ENCODE results near the gene ARX.

Gene ARX

DNA sequence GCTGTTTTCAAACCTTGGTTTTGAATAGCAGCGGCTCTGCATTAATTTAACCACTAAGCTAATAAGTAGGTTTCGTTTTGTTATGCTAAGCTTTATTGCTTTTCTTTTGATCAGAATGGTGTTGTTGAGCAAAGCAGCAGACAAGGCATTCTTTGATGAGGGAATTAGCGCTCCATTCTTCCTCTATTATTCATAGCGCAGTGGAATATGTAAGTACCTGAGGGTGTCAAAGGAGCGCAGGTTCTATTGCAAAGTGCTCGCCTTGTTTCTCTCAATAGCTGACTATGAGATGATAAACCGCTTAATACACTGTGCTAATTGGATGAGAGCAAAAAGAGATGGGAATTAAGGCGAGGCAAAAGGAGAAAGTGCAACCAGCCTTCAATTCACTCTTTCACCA, 16.3 kb downstream of the ARX start:
- DNase-seq = no peak

DNA sequence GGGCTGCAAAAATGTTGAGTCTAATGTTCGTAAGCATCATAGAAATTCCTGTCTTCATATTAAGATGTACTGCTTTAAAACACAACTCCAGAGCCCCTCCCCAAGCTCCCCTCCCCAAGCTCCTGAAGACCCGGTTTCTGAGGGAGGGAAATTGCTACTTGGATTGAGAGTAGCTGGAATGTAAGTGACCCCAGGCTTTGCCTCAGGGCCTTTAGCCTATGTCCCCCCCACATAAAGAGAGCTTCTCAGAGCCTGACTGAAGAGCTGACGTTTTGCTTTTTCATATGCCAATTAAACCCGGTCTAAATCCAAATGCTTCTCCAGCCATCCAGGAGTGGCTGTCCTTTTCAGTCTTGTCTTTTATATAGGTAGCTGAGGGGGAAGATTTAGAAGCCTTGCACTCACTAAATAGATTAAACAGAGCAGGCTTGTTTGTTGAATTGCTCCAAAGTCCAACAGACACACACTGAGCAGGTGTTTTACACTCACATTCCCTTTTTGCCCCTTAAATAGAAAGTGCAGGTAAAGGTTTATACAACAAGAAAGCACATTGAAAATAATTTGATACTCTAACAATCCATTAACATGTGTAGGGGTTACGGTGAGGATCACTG, 19.6 kb downstream of the ARX start:
- DNase-seq = no peak

DNA sequence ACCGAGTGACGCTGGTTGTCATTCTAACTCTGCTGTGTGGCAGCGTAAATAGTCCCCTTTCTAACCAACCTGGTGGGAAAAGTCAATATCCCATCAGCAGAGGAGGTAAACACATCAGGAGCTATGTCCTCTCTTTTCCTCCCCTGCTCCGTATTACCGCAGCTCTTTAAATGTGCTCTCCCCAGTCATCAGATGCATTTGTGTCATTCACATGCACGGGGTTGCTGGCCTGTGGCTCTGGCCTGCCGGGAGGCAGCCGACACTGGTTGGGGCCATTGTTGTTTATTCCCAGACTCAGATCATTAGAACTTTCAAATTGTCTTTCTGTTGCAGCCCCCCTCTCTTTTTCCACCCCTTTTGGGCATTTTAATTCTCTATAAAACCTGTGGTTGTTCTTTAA, 21.9 kb downstream of the ARX start:
- DNase-seq = no peak

DNA sequence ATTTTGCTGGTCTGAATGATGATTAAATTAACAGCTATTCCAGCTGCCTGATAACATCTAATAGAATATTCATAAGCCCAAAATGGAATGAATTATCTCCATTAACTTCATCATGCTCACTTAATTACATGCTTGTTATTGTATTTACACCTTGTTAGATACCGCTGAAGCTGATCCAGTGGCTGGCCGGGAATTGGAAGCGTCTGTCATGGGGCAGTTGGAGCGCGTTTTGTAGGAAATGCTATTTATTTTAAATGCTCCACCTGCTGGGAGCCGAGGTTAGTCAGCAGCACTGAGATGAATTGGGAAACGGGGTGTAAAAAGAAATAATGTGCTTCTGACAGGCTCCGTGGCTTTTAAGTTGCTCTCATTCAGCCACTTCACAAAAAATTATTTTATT, 25.2 kb downstream of the ARX start:
- no peak for DNase-seq

DNA sequence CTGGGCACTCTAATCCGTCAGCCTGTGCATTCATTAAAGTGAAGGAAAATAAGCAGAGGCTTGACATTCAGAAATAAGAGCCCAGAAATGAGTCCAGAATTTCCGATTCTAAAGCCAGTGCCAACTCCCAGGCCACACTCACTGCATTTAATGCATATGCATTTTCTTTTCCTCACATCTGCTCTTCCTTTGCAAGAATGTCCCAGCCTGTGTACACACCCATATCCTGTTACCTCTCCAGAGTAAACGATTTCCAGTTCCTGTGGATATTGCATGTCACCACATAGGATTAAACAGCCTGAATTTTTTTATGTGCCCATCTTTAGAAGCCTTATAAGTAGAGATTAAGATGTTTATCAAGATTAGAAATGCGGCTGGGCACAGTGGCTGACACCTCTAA, 27.5 kb downstream of the ARX start:
- DNase-seq = no peak

DNA sequence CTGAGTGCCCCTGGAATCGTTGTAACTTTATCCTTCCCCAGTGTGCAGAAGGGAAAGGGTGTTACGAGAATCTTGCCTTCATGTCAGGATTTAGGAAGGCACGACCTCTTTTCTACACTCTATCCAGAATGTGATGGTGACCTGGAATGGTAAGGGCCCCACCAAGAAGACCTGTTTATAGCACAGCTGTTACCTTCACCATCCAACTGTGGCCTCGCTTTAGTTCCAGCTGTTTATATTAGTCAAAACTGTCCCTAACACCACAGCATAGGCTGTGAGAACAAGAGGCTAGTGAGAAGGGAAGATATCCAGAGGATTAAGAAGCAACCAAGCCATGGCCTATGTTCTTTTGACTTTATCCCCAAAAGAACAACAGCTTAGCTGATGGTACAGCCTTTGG, 28.0 kb downstream of the ARX start:
- DNase-seq = no peak

DNA sequence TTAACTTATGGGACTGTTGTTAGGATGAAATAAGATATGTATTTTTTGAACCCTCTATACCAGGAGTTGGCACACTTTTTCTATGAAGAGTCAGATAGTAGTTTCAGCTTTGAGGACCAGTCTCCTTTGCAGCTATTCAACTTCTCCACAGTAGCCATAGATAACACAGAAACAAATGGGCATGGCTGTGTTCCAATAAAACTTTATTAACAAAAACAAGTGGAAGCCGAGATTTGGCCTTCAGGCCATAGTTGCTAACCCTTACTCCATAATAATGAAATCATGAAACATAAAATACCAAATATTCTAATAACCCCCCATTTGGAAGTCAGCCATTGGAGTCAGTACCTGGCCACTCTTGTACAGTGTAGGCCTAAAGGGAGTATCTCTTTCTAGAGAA, 30.6 kb downstream of the ARX start:
- no peak for DNase-seq

DNA sequence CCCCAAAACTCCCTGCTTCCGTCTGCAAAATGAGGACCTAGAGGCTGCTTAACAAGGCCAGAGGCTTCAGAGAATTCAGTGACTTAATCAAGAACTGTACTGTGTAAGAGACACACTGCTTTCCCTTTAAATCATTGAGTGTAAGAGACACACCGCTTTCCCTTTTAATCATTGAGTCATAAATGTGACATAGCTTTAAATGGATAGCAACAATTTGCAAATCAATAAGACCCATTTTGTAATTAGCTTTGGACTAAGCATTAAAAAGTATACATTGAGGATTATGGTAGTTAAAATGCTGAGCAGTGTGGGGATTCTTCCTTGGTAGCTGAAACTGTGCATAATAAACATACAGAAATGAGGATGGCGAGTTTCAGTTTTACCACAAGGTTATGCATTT, 31.8 kb downstream of the ARX start:
- no peak for DNase-seq

DNA sequence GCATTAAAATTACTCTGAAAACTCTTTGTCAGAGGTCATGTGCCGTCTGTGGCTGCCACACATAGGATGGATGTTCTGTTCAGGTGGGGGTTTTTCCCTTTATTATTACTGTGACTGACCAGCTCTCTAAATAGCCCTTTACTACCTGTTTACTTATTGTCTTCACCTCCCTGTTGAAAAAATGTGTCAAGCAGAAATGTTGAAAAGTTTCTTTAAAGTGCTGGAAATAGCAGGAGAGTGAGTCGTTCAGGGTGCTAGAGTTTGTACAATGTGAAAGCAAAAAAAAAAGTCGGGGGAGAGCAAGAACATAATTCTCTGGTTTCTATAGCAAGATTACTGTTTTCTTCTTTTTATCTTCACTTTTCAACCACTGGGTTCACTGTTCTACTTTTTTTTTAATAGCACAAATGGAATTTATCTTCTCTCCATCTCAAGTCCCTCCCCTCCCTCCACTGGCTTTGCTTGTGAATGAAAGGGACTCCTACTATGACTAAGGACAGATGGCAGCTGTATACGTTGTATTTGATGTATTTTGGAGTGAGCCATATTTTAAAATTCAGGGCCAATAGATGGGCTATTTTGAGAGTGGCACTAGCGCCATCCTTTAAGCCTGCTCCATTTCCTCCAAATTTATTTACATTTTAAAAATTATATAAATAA, 33.3 kb downstream of the ARX start:
- DNase-seq = no peak

DNA sequence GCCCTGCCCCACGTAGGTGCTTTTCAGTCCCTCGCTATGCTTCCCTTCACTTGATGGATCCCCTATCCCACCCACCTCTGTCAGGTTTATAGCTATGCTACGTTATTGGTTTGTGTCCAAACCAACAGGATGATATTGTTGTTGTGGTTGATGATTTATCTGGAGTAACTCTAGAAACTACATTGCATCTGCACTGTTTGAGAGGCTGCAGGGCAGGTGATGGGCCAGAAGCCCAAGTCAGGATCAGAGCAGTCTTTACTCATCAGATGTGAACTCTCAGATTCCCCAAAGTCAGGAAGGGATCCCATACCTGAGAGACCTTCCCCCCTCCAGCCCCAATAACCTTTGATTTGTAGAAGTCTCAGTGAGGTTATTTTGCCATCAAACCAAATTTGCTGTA, 34.7 kb downstream of the ARX start:
- DNase-seq = no peak

DNA sequence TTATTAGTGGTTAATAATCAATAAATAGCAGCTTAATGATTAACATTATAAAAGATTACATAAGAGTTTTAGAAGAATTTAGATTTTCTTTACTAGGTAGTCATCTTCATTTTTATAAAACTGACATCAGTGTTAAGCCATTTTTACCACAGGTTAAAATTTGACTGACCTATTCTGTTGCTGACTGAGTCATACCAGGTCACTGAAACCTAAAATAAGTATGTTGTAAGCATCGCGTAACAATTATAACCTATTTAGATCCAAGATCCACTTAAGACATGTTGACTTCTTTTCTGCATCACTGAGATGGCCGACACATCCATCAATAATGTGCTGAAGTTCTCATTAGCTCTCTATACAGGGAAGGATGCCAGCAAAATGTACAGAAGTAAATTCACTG, 36.7 kb downstream of the ARX start:
- no peak for DNase-seq

DNA sequence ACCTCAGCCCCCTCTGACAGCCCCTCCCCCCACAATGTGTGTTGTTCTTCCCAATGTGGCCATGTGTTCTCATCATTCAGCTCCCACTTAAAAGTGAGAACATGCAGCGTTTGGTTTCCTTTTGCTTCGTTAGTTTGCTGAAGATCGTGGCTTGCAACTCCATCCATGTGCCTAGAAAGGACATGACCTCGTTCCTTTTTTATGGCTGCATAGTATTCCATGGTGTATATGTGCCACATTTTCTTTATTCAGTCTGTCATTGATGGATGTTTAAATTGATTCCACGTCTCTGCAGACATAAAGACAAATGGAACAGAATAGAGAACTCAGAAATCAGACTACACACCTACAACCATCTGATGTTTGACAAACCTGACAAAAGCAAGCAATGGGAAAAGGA, 46.0 kb downstream of the ARX start:
- no peak for DNase-seq

DNA sequence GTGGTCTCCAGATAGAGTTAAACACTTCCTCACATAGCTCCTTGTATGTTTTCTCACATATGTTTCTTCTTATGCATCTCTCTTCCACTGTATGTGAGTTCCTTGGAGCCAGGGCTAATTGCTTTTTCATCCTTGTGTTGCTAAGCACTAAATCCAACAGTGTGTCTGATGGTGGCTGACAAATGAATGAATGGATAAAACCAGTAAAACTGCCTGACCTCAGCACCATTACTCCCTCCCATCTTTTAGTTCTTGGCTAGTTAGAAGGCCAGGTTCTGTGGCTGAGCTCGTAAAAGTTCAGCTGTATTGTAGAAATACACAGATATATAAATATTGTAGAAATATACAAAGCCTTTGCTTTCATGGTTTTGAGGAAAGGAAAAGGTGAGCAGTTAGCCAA, 50.4 kb downstream of the ARX start:
- DNase-seq = no peak

DNA sequence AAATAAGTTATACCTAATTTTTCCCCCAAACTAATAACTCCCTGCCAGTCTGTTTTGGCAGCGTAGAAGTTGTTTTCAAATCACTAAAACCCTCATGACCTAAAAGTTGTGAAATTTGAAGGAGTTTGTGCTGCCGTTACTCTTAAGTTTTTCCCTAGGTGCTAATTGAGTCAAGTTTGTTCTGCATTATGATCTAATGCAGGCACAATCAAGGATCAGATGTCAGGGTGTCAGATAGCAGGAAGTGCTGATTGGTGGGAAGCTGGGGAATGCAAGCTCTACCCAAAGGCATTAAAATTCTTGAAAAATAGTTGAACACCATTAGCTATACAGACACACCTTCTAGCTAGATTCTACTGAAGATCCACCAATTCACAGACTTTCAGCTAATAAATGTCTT, 51.9 kb downstream of the ARX start:
- no peak for DNase-seq

DNA sequence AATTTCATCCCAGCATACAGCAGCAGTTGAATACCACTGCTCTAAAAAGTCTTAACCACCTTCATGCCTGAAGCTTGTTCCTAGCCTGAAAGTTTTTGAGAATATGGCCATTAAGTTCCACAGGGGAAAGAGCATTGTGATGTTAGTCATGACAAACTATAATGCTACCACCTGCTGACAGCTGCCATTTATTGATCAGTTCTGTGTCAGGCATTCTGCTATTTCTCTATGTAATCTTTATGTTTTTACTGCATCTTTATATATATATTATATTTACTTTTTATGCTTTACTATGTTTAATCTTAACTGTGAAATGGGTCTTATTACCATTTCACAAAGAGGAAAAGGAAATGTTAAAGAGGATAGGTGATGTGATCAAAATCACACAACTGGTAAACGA, 54.0 kb downstream of the ARX start:
- no peak for DNase-seq

DNA sequence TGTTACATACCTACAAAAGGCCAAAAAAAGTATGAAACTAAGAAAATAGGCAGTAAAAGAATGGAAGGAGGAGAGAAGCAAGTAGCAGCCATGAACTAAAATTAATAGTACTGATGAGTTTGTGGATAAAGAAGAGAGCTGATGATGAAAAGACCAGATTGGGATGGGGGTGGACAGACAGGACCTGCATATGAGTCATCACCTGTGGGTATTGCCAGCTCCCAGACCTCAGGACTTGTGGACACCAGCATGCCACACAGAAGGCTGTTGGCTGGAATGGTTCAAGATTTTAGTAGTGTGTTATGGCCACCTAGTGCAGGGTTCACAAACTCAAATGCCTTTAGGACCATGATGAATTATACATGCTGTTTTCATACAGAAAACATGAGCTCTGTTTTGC, 58.9 kb downstream of the ARX start:
- no peak for DNase-seq

DNA sequence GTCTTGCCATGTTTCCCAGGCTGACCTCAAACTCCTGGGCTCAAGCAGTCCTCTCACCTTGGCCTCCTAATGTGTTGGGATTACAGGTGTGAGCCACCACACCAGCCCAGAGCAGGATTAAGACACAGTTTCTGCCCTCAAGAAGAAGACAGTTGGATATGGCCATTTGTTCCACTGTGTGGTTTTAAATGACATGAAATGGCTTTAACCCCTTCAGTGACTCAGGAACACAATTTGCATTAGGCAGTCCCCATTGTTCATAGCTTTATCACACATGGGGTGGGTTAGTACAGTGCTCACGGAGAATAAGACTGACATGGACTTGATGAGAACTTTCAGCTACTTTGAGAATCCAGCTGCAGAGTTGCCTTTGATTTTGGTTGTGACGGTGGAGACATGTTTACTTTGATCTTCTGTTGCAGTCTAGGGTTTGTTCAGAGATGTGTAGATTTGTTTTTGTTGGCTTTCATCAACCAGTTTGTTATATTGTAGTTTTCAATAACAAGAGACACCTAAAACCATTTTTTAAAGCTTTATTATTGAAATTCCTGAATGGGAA, 60.3 kb downstream of the ARX start:
- DNase-seq = no peak

DNA sequence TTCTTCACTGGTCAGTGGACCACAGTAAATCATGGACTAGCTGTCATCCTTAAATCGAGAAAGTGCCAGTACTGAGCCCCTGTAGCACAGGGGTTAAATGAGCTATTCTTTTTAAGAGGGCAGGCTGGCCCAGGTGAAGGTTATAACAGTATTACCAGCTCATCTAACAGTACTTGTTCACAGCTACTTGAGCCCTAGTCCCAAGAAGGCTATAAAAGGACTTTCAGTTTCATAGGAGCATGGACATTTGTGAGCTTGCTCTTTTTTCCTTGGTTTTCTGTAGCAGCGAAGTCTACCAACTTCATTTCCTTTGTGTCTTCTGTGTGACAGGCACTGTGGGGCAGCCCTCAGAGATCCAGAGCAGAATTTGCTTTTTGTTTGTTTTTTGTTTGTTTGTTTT, 61.0 kb downstream of the ARX start:
- DNase-seq = no peak
